ENCODE results near the gene POU3F3. TPM values are rescaled to one million over a fixed set of nuclear protein-coding genes. Genes with fewer than 3 reads are reported as not detected.

The POU3F3 gene
- total RNA-seq = not detected
- long read RNA-seq = 0 reads

- DNase-seq = peak; percentile 72
- intact Hi-C loops (cut with DNase I) = no loop called here
- ATAC-seq (ENCODE audit: poor library complexity) = peak; percentile 67
These were observed at the start of gene POU3F3 for GRCh38 chr2:104853534-104854497. Gene POU3F3, plus strand, starts transcription at chr2:104854115. Its CDS starts 1,396 bp downstream, at chr2:104855511.

DNA sequence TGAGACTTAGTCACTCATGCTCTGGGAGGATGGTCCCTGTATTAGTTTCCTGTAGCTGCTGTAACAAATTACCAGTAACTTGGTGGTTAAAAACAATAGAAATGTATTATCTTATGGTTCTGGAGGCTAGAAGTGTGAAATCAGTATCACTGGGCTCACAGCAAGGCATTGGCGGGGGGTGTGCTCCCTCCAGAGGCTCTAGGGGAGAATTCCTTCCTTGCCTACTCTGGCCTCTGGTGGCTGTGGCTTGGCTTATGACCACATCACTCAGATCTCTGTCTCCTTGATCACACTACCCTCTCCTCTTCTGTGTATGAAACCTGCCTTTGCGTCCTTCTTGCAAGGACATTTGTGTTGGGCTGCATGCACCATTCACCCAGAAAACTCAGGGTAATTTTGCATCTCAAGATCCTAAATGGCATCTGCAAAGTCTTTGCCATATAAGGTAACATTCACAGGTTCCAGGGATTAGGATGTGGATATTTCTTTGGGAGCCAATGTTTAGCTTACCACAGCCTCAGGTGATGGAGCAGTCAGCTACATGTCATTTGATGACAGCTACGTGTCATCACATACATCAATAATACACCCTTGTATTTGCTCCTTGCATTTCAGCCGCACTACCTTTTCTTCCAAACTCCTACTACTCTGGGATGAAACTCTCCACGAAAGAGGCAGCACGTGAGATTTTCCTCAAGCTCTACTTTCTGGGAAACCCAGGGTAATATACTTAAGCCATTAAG lies 49.6 kb upstream of the POU3F3 start:
- DNase-seq (no peak), ATAC-seq (ENCODE audit: poor library complexity) (no peak)
- intact Hi-C loops (cut with DNase I) = no loop called here

GRCh38 chr2:104812286-104812685 lies 41.6 kb upstream of the POU3F3 start:
- DNase-seq (no peak), ATAC-seq (ENCODE audit: poor library complexity) (no peak)
- intact Hi-C loops (cut with DNase I) = no loop called here

DNA sequence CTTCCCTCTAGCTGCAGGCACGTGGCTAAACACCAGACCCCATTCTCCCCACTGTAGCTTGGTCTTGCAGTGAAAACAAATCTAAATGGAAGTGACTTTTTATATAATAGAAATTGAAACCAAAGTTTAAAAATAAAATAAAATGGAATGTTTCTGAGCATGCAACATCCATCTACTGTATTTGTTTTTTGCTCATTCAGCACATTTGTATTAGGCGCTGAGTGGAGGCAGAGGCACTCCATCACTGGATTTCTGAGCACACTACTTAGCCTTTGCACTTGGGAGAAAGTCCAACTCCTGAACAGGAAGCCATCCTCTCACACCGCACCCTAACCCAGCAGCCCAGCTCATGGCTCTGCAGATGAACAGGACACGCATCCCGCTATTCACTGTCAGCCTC lies 37.8 kb upstream of the POU3F3 start:
- DNase-seq = no peak
- intact Hi-C loops (cut with DNase I) = no loop called here
- no peak for ATAC-seq (ENCODE audit: poor library complexity)

DNA sequence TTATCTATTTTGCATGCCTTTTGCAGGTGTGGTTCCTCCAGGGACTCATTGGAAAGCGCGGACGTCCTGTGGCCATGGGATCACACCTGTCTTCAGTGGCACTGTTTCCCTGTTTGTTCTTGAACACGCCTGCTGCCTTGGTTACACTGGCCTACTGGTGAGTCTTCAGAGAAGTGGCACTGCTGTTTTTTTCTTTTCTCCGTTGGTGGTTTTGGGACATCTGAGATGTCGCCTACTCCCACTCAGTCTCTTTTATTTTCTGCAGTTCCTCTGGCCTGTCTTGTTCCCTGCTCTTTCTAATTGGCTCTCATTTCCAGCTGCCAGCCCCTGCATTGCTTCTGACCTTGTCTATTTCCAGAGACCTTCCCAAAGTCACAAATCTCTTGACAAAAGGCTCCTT lies 35.7 kb upstream of the POU3F3 start:
- intact Hi-C loops (cut with DNase I) = no loop called here
- ATAC-seq (ENCODE audit: poor library complexity) = no peak
- DNase-seq = no peak

- intact Hi-C loops (cut with DNase I) = no loop called here
- DNase-seq (no peak), ATAC-seq (ENCODE audit: poor library complexity) (no peak)
These were observed 33.8 kb upstream of the POU3F3 start for GRCh38 chr2:104820126-104820525.

GRCh38 chr2:104825124-104825865 lies 28.6 kb upstream of the POU3F3 start:
- no peak for DNase-seq
- intact Hi-C loops (cut with DNase I) = no loop called here
- ATAC-seq (ENCODE audit: poor library complexity) = no peak

DNA sequence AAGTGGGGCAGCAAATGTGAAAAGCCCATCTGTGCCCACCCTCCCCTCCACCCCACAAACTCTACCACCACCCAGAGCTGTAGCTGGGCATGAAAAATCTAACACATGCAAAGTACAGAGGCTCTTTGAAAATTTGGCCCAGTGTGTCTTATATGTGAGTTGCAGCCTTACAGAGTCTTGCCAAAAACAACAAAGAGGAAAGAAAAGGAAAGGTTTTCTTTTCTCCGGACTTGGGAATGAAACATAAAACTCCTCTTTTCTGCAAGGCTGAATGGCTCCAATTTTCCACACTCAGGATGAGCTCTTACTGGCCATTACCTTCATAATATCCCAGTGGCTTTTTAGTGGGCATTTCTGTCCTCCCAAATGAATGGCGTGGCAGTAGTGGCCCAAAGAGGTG lies 27.9 kb upstream of the POU3F3 start:
- no peak for ATAC-seq (ENCODE audit: poor library complexity)
- DNase-seq = no peak
- intact Hi-C loops (cut with DNase I) = no loop called here

- DNase-seq (no peak), ATAC-seq (ENCODE audit: poor library complexity) (no peak)
- intact Hi-C loops (cut with DNase I) = no loop called here
These were observed 22.2 kb upstream of the POU3F3 start for GRCh38 chr2:104831742-104832141.

DNA sequence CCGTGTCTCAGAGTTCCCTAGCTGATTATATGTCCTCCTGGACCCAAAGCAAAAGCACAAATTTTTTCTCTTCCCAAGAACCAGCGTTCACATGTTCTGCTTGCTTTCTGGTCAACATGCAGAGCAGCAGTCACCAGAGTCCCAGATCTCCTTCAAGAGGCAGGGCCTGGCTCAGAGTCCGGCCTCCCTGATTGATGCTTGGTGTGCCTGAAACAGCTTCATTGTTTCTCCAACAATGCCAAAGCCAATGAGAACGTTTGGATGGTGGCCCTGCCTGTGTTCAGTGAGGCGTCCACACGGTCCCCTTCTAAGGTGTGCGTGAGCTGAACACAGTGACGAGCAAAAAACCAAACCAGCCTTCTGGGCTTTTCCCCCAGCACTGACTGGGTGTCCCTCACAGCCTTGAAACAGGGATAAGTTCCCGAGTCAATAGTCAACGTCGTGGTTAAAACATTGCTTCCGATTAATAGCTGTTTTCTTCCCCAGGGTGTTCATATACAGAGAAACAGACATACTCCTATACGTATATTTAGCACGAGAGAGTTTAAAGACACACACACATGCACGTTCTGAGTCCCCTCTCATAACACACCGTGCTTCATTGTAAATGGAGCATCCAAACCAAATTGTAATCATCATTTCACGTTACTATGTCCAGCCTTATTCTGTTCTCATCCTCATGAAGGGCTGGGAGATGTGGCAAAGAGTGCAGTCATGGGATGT lies 19.3 kb upstream of the POU3F3 start:
- intact Hi-C loops (cut with DNase I) = no loop called here
- ATAC-seq (ENCODE audit: poor library complexity) = no peak
- no peak for DNase-seq

DNA sequence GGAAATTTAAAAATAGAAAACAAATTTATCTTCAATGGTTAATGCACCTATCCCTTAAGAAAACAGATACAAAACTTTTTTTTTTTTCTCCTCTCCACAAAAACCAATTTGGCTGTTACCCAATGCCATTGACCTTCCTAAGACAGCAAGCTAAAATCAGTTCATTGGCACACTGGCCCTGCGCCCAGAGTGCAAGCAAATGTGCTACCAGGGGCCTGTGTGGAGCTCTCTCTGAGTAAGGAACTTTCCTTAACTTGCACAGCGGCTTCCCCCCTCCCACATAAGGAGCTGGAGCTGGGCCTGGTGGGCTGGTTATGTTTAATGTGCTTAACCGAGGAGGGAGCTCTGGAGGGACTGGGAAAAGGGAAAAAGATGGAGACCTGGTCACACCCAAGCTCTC lies 17.6 kb upstream of the POU3F3 start:
- intact Hi-C loops (cut with DNase I) = no loop called here
- ATAC-seq (ENCODE audit: poor library complexity) (no peak), DNase-seq (no peak)

- intact Hi-C loops (cut with DNase I) = no loop called here
- no peak for ATAC-seq (ENCODE audit: poor library complexity)
- no peak for DNase-seq
These were observed 17.1 kb upstream of the POU3F3 start for GRCh38 chr2:104836841-104837240.

GRCh38 chr2:104840156-104840555 lies 13.8 kb upstream of the POU3F3 start:
- ATAC-seq (ENCODE audit: poor library complexity) (no peak), DNase-seq (no peak)
- intact Hi-C loops (cut with DNase I) = no loop called here

GRCh38 chr2:104840893-104841585 lies 12.9 kb upstream of the POU3F3 start:
- DNase-seq (no peak), ATAC-seq (ENCODE audit: poor library complexity) (no peak)
- intact Hi-C loops (cut with DNase I) = no loop called here

GRCh38 chr2:104841744-104842143 lies 12.2 kb upstream of the POU3F3 start:
- intact Hi-C loops (cut with DNase I) = no loop called here
- ATAC-seq (ENCODE audit: poor library complexity) (no peak), DNase-seq (no peak)

DNA sequence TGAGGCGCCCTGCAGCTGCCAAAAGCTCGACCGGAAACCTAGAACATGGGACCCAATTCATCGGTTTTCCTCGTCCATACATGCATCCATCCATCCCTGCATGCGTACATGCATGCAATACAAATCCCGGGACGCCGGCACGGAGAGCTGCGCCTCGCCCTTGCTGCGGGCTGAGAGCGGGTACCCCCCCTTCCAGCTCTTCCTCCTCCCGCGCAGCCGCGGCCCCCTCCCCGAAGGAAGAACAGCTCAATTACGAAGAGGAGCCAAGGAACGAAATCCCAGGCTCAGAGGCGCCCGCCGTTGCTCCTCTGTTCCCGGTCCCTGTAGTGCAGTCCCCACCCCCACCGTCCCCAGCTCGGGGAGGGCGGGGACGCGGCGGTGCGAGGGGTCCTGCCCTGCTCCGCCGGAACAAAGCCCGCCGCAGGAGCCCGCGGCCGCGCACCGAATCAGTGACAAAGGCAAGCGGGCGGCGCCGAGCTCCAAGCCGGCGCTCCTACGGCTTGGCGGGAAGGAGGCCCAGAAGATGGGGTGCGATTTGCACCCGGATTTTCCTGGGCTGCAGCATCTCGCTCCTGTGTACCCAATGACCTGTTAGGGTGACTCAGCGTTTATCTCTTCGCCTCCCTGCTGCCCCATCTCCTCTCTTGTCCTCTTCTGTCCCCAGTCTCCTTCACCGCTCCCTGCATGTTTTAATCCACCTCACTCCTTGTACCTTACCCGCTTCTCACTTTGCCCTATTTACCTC lies 8.9 kb upstream of the POU3F3 start:
- DNase-seq (no peak), ATAC-seq (ENCODE audit: poor library complexity) (no peak)
- intact Hi-C loops (cut with DNase I) = no loop called here

DNA sequence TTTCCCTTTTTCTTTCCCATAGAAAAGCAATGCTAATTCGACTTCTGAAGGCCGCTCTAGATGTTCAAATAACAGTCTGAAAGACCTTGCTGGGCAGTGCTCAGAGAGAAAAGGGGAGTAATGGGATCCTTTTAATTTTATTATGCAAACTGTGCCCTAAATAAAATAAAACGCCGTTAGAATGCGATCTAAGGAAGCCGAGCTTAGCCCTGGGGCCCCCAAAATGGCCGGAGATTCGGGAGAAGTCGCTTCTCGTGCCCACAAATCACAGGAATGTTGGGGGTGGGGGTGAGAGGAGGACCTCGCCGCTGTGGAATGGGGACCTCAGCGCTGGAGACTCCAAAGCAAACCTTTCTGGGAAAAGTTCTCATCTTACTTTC lies 8.4 kb upstream of the POU3F3 start:
- no peak for DNase-seq
- no peak for ATAC-seq (ENCODE audit: poor library complexity)
- intact Hi-C loops (cut with DNase I) = no loop called here

Data from Right ventricle myocardium superior (tissue), 1 donor.